Urothelium cell line (cell line): ENCODE measurements around the gene SLC35A2.

ENCODE experiments used
- DNase-seq: peaks from one replicate; pipeline ENCODE4 v3.0.0; 2011; ENCODE audit warnings: low spot score, mixed read lengths
- FAIRE-seq: peaks from 2 replicates; lab custom pipeline; 2011; peaks lifted over from hg19 to GRCh38; lab: Jason Lieb, UNC

The SLC35A2 gene

DNA sequence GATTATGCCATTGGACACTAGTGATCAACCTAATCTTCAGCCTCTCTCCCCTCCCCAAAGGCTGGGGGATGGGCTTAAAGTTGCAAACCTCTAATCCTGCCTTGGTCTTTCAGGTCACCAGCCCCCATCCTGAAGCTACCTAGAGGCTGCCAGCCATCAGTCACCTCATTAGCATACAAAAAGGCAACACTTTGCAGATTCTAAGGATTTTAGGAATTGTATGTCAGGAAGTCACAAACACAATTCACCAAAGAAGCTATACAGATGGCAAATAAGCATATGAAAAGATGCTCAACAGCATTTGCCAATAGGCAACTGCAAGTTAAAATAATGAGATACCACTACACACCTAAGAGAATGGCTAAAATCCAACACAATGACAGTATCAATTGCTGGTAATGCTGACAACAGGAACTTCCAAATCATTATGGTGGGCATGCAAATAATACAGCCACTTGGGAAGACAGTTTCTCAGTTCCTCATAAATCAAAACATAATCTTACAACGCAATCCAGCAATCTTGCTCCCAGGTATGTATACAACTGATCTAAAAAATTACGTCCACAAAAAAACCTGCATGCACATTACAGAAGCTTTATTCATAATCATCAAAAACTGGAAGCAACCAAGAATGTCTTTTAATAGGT is 16.4 kb upstream of the SLC35A2 start:
- DNase-seq = no peak
- no peak for FAIRE-seq

DNA sequence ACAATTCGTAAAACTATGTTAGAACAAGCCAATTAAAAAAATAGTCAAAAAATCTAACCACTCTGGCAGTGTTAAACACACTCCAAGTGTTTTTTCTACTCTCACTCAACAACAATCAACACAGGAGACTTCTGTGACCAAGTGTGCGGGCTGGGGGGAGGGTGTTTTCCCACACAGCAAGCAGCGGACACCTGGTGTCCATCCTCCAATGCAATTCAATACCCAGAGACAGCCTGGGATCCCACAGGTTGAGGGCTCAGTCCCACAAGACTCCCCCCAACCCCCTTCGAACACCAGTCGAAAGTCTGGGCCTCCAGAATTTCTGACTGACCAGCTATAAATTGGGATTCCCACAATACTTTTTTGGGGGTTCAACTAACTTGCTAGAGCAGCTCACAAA is 15.7 kb upstream of the SLC35A2 start:
- DNase-seq = no peak
- no peak for FAIRE-seq

DNA sequence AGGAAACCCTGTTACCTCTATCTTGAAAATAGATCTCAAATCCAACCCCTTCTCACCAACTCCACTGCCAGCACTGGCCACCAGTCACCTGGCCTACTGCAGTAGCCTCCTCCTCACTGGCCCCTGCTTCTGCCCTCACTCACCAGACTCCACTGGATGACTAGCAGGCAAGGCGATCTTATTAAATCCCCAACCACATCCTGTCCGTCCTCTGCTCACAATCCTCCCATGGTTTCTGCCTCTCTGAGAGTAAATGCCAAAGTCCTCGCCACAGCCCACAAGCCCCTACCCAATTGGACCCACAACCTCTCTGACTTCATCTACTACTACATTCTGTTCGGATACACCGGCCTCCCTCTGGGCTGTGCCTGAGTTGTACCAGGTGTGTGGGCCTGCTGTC is 12.8 kb upstream of the SLC35A2 start:
- DNase-seq (no peak), FAIRE-seq (no peak)

DNA sequence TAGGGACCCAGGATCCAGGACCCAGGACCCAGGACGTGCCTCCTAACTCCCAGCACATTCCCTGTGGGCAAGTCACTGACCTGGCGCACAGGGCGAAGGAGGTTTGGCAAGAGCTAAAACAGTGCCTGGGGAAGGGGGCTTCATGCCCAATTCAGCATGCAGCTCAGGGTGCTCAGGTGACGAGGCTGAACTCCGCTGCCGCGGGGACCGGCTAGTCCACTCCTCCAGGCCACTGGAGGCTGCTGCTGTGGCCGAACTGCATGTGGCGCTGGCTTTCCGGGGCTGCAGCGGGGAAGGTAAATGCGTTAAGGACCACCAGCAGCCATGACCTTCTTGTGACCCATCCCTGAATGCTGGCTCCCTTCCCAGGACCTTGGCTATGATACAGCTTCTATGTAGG is 12.3 kb upstream of the SLC35A2 start:
- DNase-seq (no peak), FAIRE-seq (no peak)

DNA sequence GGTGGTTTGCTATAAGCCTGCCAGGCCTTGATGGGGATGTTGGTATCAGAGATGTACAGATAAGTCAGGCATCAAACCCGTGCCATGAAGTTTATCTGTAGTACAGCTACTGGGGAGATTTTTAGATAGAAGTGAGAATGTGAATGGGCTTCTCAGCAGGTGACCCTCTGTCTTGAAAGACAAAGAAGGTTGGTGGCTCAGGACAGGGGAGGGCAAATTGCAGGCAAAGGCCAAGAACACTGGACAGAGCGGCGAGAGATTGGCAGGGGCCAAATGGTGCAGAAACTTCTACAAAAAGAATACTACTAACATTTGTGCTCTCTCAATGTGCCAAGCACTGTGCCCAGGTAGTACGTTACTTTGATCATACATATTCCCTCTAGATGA is 9.3 kb upstream of the SLC35A2 start:
- DNase-seq (no peak), FAIRE-seq (no peak)

DNA sequence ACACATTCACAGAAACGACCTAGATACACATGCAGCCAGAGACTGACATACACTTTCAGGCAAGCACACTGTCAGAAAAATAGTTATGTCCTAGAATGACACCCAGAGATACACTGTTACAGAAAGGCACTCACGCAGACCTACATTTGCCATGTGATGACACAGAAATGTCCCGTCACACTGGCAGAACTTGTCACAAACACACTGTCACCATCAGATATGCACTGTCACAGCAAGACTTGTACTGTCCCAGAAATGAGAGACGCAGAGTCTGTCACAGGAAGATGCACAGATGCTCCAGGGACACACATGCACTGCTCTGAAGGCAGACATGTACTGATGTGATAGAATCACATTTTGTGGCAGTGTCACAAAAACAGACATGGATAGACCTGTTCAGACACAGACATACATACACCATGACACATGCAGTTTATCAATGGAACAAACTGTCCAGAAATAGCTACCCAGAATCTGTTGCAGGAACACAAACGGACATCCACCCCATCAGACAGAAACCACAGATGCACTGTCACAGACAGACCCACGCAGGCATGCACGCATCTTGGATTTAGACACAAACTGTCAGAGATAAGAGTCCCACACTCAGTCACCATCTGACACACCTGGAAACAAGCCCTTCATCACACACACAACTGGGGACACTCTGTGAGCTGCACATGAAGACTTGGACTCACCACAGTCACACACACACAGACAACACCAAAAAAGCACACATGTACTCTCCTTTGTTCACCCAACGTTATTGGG is 8.7 kb upstream of the SLC35A2 start:
- DNase-seq = no peak
- no peak for FAIRE-seq

DNA sequence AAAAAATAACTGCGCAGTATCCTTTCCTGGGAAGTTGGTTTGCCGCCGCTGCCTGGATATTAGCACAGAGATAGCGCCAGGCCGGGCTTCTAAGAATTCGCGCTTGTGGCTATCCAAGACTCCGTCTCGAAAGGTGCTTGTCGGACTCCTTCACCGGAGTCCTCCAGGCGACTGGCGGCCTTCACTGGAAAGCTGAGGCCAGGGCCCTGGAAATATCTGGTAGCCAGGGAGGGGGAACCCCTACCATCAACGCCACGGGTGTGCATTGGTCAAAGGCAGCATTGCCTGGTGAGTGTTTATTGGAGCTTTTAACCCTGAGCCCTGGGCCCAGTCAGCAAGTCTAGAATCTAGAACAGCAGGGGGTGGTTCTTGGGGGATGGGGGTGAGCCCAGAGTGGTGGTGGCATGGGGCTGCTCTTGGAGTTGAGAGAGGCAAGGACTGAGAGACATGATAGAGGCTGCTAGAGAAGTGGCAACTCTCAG is 8.0 kb upstream of the SLC35A2 start:
- DNase-seq (no peak), FAIRE-seq (no peak)

DNA sequence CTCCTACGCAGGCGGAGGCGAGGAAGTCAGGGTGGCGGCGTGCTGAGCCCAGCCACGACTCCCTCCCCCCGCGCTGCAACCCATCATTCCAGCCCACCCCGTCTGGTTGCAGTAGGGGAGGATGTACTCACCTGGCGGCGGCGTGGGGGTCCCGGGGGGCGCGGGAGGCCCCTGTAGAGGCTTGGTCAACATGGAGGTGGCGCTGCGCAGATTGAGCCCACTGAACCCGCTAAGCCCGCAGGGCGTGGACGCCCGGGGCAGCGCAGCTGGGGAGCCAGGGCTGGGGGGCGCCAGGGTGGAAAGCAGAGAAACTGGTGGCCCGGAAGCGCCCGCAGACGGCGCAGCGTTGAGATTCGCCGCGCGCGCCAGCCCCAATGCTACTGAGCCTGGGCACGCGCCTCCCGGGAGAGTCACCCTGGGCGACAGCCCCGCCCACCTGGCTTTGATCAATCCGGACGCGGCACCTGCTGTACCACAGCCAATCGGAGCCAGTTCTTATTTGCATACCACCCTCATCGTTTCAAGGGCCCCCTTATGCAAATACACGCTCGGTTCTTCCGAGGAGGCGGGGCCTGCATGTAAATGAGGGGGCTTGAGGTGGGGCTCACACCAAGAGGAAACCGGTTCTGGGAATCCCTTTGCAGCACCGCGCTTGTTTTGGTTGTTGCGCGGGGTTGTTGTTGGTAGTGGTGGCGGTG is 7.3 kb upstream of the SLC35A2 start, which contains the start of gene PIM2:
Gene PIM2 (minus strand): TSS at position 382 of the 698 bp plus-strand sequence. CDS start 190 bp downstream, at position 192.
- DNase-seq (no peak), FAIRE-seq (no peak)

DNA sequence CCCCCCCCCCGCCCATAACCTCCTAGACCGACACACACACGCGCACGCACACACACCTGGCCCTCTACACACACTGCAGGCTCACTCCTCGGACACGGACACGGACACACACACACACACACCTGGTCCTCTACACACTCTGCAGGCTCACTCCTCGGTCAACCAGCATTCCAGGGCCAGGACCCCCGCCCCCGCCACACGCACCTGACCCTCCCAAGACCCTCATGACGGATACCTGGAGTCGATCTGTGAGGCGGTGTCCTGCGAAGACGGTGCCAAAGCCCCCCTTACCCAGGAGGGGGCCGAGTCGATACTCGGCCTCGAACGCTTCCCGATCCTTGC is 6.8 kb upstream of the SLC35A2 start:
- FAIRE-seq (no peak), DNase-seq (no peak)

DNA sequence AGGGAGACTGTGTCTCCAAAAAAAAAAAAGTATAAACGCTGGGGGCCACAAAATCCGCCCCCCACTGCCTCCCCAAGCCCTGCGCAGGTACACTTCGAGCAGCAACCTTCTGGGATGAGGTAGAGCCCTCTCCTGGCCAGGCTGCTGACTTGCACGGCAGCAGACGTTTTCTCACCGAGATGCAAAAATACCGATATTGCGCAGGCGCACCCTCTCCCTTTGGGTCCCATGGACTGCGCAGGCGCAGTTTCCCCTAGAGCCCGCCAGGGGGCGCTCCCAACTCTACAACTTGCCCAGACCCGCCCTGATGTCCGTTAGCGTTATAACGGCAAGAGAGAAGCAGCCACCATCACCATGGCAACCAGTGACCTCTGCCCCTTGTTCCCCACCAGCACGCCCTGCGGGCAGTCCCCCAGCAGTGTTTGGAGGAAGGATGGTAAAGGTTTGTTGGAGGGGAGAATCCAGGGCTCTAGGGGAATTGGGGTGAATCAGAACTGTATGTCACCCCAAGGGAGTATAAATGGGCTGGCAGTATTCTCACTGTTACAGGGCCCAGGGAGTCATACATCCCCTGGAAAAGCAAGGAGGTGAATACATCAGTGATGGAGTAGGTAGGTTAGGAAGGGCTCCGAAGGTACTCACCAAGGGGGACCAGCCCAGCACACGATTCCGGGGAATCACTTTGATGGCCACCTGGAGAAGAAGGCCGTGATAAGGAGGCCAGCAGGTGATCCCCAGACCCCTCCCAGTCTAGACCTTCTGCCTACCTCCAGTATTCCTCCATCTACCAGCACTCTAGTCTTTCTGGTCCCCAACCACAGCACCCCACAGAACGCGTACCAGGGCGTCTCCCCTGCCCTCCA is 5.9 kb upstream of the SLC35A2 start:
- DNase-seq = peak; percentile 90
- FAIRE-seq = peak; percentile 46

DNA sequence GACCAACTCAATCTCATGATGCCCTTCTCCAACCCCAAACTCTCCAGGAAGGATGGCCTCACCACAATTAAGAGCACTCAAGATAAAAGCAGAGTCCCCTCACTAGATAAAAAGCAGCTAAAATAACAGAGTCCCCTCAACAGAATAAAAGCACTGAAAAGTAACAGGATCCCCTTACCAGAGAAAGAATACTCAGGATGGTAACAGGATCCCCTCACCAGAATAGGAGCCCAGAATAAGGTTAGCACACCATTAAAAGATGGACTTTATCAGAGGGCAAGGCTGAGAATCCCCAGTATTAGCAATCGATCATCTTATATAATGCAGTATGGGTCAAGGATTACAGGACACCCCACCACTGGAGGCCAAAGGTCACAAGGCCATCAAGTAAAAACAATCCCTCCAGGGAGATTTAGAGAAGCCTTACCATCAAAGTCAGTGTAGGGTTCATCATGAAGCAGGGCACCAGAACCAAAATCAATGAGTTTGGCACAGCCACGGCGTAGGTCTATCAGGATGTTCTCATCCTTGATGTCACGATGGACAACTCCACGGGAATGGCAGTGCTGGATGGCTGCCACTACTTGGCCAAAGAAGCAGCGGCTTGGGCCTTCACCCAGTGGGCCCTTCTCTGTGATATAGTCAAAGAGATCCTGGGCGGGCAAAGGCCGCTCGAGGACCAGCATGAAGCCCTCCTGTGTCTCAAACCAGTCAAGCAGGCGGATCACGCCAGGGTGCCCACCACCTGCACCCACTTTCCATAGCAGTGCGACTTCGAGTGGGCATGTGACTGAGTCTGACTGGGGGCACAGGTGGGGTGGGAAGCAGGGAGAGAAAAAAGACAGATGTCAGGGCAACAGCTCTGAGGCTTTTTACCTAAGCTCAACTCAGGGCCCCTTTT is 3.4 kb upstream of the SLC35A2 start:
- DNase-seq (no peak), FAIRE-seq (no peak)

DNA sequence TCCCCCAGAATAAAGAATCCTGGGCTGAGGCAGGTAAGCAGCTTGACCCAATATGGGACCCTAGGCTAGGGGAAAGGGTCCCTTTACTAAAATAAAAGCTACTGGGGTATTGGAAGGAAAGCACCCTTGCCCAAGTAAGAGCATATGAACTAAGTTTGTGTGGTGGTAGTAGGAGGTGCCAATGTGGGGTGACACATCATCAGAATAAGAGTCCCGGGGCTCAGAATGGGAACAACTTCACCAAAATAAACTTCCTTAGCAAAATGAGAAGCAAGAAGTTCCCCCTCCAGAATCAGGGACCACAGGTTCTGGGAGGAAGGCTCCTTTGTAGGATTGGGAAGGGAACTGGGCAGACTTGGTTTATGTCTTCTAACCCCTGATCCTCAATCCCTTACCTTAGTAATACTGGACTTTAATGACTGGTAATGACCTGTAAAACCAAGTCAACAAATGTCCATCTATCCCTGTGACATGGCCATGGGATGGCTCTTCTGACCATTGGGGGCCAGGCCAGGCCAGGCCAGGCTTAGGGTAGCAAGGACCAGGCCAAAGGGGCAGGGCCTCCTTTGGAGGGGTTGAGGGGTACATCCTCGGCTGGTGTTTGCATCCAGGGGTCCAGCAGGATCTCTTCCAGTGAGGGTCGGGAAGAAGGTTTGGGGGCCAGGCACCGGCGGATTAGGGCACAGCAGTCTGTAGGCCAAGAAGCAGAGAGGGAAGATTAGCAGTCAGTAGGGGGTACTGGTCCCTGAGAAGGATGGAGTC is 2.3 kb upstream of the SLC35A2 start:
- DNase-seq = no peak
- no peak for FAIRE-seq

DNA sequence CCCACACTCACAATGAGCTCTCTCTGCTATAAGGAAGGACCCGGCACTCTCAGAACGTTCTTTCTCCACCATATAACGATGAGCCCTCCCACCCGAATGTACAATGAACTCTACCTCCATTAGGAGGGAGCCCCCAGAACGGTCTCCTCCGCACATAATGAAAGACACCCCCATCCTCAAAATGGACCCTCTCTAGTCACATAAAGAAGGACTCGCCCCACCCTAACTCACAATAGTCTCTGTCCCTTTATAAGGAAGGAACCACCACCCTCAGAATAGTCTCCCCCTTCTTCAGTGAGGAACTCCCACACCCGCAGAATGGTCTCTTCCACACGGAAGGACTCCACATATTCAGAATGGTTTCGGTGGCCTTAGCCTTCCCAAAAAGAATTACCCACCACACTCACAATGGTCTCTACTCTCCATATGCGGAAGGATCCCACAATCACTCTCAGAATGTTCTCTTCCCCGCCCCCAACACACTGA is 477 bp downstream of the SLC35A2 start:
- FAIRE-seq (no peak), DNase-seq (no peak)

DNA sequence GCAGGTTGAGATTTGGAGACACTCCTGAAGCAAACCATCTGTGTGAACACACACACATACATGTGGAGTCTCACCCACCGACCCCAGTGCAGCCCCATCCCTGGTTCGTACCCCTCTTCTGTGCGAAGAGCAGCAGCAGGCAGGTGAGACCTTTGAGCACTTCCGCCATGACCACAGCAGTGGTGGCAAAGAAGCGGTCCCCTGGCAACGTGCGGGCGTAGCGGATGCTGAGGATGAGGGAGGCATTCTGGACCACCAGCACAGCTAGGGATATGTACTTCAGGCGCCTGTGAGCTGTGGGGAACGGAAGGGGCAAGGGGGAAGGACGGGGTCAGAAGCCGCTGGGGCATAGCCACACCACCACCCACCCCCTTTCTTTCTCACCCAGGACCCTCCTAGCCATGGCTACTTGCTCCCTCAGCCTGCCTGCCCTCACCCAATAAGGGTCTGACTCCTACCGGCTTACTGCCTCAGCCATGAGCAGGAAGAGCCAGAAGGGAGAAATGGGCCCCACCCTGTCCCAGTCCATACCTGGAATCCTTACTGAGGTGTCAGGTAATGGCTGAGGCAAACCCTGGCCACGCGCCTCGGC is 1.6 kb downstream of the SLC35A2 start:
- DNase-seq = no peak
- FAIRE-seq = no peak

DNA sequence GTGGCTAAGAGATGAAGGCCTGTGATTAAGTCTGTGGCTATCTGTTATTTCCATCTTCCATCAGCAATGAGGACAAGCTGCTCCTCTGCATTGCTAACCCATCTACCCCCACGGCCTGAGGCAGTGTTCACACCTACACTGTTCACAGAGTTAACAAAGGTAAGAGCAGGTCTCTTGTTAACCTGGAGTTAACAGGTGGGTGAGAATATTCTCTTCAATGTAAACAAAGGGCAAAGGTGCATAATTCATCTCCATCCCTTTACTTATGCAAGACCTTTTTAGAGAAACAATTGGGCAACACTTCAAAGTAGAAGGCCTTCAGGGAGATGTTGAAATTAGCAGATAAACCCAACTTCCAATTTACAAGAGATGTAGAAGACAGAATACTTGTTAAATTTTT is 2.8 kb downstream of the SLC35A2 start:
- FAIRE-seq (no peak), DNase-seq (no peak)

DNA sequence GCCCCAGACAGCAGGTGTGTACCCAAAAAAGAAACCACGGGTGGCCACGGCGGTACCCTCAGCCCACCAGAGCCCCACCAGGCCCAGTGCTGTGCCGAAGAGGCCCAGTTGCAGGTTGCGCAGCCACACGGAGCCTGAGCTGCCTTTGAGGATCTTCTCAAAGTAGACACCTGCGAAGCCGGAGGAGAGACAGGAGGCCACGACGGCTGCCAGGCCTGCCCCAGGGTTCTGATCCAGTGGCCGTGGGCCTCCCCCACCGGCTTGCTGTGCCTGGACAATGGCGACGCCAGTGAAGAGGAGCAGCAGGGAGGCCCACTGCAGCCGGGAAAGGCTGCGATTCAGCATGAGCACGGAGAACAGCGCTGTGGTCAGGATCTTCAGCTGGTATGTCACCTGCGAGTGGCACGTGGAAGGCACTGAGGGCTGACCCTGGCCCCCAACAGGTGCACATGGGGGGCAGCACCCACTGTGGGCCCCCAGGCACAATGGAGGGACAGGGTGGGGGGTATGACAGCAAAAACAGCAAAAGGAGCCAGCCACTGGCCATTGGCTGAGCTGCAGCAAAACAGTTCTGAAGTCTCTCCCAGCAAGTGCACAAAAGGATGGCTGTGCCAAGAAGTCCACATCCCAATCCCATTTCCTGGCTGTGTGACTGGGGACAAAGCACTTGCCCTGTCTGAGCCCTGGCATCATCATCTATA is 6.2 kb downstream of the SLC35A2 start:
- FAIRE-seq (no peak), DNase-seq (no peak)

DNA sequence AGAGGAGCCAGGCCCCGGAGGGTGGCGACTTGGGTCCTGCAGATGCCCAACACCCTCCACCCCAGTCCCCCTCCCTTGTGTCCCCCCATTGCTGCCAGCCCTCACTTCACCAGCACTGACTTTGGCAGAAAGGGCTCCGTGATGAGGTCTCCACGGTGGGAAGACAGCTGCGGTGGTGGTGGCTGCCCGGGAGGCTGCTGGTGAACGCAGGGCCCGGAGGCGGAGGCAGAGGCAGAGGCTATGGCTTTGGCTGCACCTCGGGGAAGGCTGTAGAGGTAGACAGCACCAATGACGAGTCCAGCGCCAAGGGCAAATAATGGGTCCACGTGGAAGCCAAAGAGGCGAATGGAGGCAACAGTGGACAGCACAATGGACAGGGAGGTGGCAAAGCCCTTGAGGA is 6.8 kb downstream of the SLC35A2 start:
- DNase-seq = no peak
- no peak for FAIRE-seq

DNA sequence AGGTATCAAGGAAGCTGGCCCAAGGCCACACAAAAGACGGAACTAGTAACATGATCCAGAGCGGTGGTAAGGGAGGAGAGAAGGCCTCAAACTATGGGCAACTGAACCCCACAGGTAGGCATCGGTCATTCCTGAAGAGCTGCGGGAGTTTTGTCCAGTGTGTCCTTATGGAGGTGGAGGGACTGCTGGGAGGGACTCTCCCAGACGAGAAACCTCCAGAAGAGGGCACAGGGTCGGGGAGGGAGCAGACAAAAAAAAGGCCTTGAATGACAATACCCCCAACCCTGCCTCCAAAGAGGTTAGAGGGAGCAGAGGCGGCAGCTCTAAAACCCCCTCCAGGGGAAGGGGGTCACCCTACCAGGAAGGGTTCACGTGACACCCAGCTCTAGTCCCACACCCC is 7.3 kb downstream of the SLC35A2 start:
- DNase-seq (no peak), FAIRE-seq (no peak)
